GM21825 (cell line): ENCODE results near the gene TOE1.
"Not testable (repeated sequence)": the region's sequence is repeated elsewhere in the genome, so short reads cannot be mapped to it uniquely, and the experiment has no call there.

Source experiments
- ATAC-seq: cut with Tn5 transposase; IDR thresholded peaks from one replicate; pipeline ENCODE4 v1.9.1; 2021; ENCODE audit warnings: mild to moderate bottlenecking, moderate library complexity; ENCODE audit not compliant: unreplicated experiment

TOE1 gene

GRCh38 chr1:45354838-45355237, 14.9 kb downstream of the TOE1 start:
- no peak for ATAC-seq

DNA sequence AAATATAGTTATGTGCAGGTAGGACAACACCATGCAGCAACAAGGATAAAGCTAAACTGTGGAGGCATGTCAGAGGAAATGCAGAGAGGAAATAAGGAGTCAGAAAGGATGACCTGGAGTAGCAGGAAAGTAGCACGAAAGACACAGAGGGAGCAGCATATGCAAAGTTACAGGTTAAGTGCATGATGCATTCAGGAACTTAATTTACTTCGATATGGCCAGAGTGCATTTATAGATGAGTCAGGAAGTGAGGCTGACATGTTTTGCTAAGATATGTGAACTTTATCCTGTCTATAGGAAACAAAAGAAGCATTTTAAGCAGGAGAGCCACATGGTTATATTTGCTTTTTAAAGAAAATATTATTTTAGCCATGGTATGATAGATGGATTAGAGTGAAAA, 15.7 kb downstream of the TOE1 start:
- no peak for ATAC-seq

DNA sequence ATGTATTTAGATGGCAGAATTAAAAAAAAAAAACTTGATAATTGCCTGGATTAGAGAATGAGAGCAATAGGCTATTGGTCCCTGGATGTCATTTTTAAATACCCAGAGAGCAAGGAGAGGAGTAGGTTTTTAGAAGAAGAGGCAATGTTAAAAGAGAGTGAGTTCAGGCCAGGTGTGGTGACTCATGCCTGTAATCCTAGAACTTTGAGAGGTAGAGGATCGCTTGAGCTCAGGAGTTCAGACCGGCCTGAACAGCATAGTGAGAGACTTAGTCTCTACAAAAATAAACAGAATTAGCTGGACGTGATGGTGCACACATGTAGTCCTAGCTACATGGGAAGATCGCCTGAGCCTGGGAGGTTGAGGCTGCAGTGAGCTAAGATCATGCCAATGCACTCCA, 16.2 kb downstream of the TOE1 start:
- no peak for ATAC-seq

GRCh38 chr1:45359882-45360513, 20.0 kb downstream of the TOE1 start:
- no peak for ATAC-seq

DNA sequence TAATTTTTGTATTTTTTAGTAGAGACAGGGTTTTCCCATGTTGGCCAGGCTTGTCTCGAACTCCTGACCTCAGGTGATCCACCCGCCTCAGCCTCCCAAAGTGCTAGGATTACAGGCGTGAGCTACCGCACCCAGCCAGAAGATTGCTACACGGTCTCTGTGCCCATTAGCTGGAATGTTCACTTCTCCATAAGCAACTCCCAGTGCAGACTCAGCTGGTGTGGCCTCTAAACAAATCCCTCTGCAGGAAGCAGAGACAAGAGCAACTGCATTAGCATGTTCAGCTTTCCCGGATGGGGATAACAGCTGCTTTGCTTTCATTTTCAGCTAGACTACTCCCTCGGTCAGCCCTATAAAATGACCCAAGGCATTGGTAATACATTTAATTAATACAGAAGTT, 21.0 kb downstream of the TOE1 start:
- ATAC-seq = not testable (repeated sequence)

- ATAC-seq = no peak
Observed at GRCh38 chr1:45364294-45364693, 24.3 kb downstream of the TOE1 start.

GRCh38 chr1:45365051-45365450, 25.1 kb downstream of the TOE1 start:
- peak; percentile 74 for ATAC-seq

- ATAC-seq = peak; percentile 80
Observed at GRCh38 chr1:45370575-45370974, 30.6 kb downstream of the TOE1 start.

DNA sequence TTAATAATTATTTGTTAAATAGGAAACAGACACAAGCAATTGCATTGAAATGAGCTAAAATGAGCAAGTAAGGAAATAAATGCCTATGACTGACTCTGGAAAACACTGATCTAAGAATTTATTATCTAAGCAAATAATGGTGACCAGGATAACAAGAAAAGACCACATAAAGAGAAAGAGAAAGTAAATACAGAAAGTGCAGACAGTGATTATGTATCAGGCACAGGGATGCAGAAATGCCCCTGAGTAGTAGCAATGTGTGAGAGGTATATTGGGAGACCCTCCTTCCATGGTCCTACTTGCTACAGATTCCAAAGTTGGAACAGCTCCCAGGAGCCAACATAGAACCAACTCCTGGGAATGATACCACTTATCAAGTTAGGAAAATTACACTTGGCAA, 33.6 kb downstream of the TOE1 start:
- no peak for ATAC-seq

DNA sequence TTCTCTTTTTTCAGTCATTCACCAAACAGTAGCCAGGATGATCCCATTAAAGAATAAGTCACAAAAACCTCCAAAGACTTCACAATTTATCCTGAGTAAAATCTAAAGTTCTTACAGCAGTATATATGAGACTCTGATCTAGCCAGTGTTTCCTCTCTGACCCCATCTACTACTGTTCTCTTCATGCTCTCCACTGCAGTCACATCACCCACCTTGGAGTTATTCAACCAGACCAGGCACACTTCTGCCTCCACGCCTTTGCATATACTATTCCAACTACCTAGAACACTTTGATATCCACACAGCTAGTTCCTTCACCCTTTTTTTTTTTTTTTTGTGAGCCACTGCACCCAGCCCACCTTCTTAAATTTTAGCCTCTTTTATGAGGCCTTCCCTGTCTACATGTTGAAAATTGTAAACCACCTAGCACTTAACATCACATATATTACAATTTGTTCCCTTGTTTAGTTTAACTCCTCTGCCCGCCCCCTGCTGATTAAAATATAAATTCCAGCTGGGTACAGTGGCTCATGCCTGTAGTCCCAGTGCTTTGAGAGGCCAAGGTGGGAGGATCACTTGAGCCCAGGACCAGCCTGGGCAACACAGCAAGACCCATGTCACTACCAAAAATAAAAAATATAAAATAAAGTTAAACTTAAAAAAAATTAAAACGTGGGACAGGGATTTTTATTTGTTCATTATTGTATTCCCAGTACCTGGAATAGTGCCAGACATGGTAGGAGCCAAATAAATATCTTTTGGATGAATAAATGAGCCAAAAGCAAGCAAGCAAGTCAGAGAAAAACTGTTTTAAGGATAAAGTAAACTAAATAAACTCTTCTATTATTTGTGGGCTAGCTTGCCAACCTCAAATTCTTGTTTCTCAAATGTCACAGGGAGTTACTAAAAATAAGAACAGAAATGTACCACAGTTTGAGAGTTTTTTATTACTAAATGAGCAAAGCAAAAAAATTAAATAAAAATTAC, 35.4 kb downstream of the TOE1 start:
- no peak for ATAC-seq

DNA sequence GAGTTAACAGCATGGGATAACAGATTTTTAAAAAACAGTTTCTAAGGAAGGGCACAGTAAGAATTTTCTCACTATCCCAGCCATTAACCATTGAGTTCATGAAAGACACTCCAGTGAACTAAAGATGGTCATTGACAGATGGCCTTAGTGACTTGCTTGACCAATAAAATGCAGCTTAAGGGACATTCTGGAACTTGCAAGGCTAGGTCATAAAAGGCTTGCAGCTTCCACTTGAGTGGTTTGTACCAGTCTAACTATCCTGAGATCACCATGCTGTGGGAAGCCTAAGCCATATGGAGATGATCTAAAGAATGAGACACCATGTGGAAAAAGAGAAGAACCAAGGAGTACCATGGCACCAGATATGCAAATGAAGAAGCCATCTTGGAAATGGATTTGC, 38.2 kb downstream of the TOE1 start:
- no peak for ATAC-seq

DNA sequence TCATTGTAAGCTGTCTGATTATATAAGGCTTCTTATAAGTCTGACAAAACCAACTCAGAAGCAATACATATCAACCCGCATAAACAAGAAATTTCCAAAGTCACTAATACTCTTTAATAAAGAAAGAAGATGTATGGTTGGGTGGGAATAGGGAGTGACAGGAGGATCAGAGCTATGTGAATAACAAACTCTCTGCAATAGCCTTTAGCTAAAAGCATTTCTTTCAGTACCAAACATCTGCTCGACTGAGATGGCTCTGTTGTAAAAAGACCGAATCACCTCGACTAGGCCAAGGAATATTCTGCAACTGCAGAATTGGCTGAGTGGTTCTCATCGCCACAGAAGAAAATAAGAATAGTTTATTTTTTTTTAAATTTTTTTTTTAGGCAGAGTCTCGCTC, 39.6 kb downstream of the TOE1 start:
- ATAC-seq = no peak

DNA sequence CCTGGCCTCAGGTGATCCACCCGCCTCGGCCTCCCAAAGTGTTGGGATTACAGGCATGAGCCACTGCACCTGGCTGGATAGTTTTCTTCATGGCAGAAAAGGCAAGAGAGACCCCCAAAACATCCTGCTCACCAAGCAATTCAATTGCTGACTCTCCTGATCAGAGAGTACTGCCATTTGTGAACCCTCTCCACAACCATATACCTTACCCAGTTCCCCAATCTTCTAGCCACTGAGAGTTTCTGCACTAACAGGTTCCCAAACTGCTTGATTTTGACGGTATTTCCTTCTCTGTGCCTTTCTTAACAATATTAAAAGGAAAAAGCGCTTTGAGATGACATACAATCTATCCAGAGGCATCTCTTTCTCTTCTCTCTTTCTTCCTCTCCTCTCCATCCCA, 40.2 kb downstream of the TOE1 start:
- no peak for ATAC-seq

DNA sequence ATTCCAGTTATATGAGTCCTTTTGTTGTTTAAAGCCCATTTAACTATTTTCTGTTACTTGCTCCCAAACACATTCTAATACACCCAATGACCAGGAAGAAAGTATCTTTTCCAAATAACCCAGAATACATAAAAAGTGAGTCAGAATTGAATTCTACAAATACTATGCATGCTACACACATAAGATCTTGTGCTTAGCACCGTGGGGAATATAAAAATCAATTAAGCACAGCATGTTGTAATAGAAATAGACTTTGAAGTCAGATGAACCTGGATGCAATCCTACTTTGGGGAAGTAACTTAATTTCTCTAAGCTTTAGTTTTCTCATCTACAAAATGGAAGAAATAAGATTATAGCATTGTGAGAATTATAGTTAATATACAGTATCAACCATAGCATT, 40.8 kb downstream of the TOE1 start:
- ATAC-seq = no peak

GRCh38 chr1:45381243-45381642, 41.3 kb downstream of the TOE1 start:
- no peak for ATAC-seq

DNA sequence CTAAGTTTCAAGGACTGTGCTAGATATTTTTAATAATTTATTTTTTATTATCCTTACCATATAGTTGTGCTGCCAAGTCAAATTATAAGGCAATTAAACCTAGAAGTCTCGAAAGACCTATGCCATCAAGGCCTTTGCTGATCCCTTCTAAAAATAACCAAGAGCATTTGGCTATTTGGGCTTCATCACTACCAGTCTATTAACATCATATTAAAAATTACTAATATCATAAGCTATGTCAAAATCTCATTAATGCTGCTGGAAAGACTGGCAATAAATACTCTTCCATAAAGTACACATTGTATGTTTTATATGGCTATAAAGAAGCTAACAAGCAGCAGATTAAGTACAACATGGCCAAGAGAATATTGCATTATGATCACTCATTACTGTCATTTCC, 43.2 kb downstream of the TOE1 start:
- ATAC-seq = no peak

- not testable (repeated sequence) for ATAC-seq
Observed at GRCh38 chr1:45384213-45384612, 44.2 kb downstream of the TOE1 start.

- no peak for ATAC-seq
Observed at GRCh38 chr1:45385302-45385701, 45.3 kb downstream of the TOE1 start.

GRCh38 chr1:45386219-45386618, 46.2 kb downstream of the TOE1 start:
- ATAC-seq = no peak
